Limb (tissue), 2 donors: Measurements from ENCODE around the gene PCDH19.
A peak's percentile ranks its signal among the peaks of the same experiment; 100 is the strongest.
"Not testable (repeated sequence)": the region's sequence is repeated elsewhere in the genome, so short reads cannot be mapped to it uniquely, and the experiment has no call there.

ENCODE experiments used
- DNase-seq, 2 donors: peaks; one replicate each; pipeline ENCODE4 v3.0.0-alpha.2; 2016; ENCODE audit errors: extremely low spot score in 2 of 2

The PCDH19 gene

GRCh38 chrX:100409610-100410590, at the start of gene PCDH19:
PCDH19 (minus strand) TSS chrX:100410273; CDS start chrX:100408597, 1,676 bp downstream.
- DNase-seq: peak in 1 of 2 donors; percentile 85

GRCh38 chrX:100449696-100450608, 39.9 kb upstream of the PCDH19 start:
- DNase-seq: no peak

GRCh38 chrX:100447655-100448397, 37.8 kb upstream of the PCDH19 start:
- DNase-seq: peak; percentile 59 to 60

GRCh38 chrX:100445593-100445992, 35.5 kb upstream of the PCDH19 start:
- no peak for DNase-seq

GRCh38 chrX:100441321-100441720, 31.2 kb upstream of the PCDH19 start:
- not testable (repeated sequence) for DNase-seq

GRCh38 chrX:100440006-100440405, 29.9 kb upstream of the PCDH19 start:
- DNase-seq: no peak

GRCh38 chrX:100435726-100436125, 25.7 kb upstream of the PCDH19 start:
- DNase-seq: no peak

- no peak for DNase-seq
These were observed 13.9 kb upstream of the PCDH19 start for GRCh38 chrX:100424012-100424411.

- no peak for DNase-seq
These were observed 8.5 kb upstream of the PCDH19 start for GRCh38 chrX:100418556-100418955.

GRCh38 chrX:100417681-100418080, 7.6 kb upstream of the PCDH19 start:
- no peak for DNase-seq

GRCh38 chrX:100413229-100413628, 3.2 kb upstream of the PCDH19 start:
- DNase-seq: peak; percentile 54 to 55

- DNase-seq: no peak
These were observed 2.0 kb upstream of the PCDH19 start for GRCh38 chrX:100411802-100412715.

- DNase-seq: peak in 1 of 2 donors; percentile 46
These were observed 1.1 kb upstream of the PCDH19 start for GRCh38 chrX:100410901-100411801.

GRCh38 chrX:100408713-100409609, 1.1 kb downstream of the PCDH19 start:
- DNase-seq: peak in 1 of 2 donors; percentile 45

GRCh38 chrX:100407784-100408712, 2.0 kb downstream of the PCDH19 start:
- peak in 1 of 2 donors; percentile 43 for DNase-seq

GRCh38 chrX:100407147-100407783, 2.8 kb downstream of the PCDH19 start:
- DNase-seq: peak in 1 of 2 donors; percentile 28
